PC-9 (cell line): Measurements from ENCODE around the gene CHSY1. TPM values are rescaled to one million over a fixed set of nuclear protein-coding genes. Genes with fewer than 3 reads are reported as not detected.

ENCODE experiments used
- BruUV-seq: library from RNA; stranded (reverse); fragments of 400-500 nt; replicated peaks from 2 replicates; lab custom pipeline; 2021; lab: Mats Ljungman, UMichigan
- CTCF ChIA-PET: fragments of 300-600 bp; sonication (Branson Sonifier 250); formaldehyde crosslinking; loops from one replicate; lab custom pipeline; 2022; ENCODE audit warnings: antibody characterized with exemption; lab: Charles Lee
- POLR2A ChIA-PET: fragments of 300-600 bp; sonication (Branson Sonifier 250); formaldehyde crosslinking; loops from one replicate; lab custom pipeline; 2022; ENCODE audit warnings: antibody characterized with exemption; ENCODE audit not compliant: unreplicated experiment; lab: Charles Lee
- DNase-seq, 2 experiments: peaks; one replicate each; pipeline versions ENCODE4 v3.0.0 to v3.0.0-alpha.2; 2015 to 2022; ENCODE audit warnings: mixed read lengths in 1 of 2
- H2AFZ ChIP-seq: fragments of 200-600 bp; sonication (generic); 2 replicates; pipeline ENCODE4 v1.8.1; 2017; ENCODE audit warnings: antibody characterized with exemption
- H3F3A ChIP-seq: fragments of 200-600 bp; sonication (generic); 2 replicates; pipeline ENCODE4 v1.8.1; 2017; ENCODE audit warnings: antibody characterized with exemption, mild to moderate bottlenecking, low read depth; ENCODE audit not compliant: insufficient read depth
- H3K27ac ChIP-seq: fragments of 200-600 bp; sonication (generic); 2 replicates; pipeline ENCODE4 v1.6.1; 2016; ENCODE audit warnings: mixed run types
- H3K27me3 ChIP-seq: fragments of 200-600 bp; sonication (generic); 2 replicates; pipeline ENCODE4 v1.6.1; 2016; ENCODE audit warnings: low read depth, mixed run types; ENCODE audit not compliant: insufficient read depth
- H3K36me3 ChIP-seq: fragments of 200-600 bp; sonication (generic); 2 replicates; pipeline ENCODE4 v1.6.1; 2016; ENCODE audit warnings: low read depth, mixed run types
- H3K4me1 ChIP-seq: fragments of 200-600 bp; sonication (generic); replicated peaks from 2 replicates; pipeline ENCODE4 v1.6.1; 2016; ENCODE audit warnings: mixed run types; ENCODE audit not compliant: insufficient read depth
- H3K4me2 ChIP-seq: fragments of 200-600 bp; sonication (generic); 2 replicates; pipeline ENCODE4 v1.6.1; 2017; ENCODE audit warnings: mixed run types
- H3K4me3 ChIP-seq: fragments of 200-600 bp; sonication (generic); 2 replicates; pipeline ENCODE4 v1.6.1; 2016; ENCODE audit warnings: mixed run types
- H3K79me2 ChIP-seq: fragments of 200-600 bp; sonication (generic); 2 replicates; pipeline ENCODE4 v1.6.1; 2017; ENCODE audit warnings: low read depth, mixed run types
- H3K9me2 ChIP-seq: fragments of 200-600 bp; sonication (generic); 2 replicates; pipeline ENCODE4 v1.8.1; 2017; ENCODE audit warnings: mild to moderate bottlenecking; ENCODE audit not compliant: insufficient read depth
- H3K9me3 ChIP-seq: fragments of 200-600 bp; sonication (generic); 2 replicates; pipeline ENCODE4 v1.8.1; 2016; ENCODE audit warnings: low read depth; ENCODE audit not compliant: insufficient read depth
- H4K20me1 ChIP-seq: fragments of 200-600 bp; sonication (generic); 2 replicates; pipeline ENCODE4 v1.8.1; 2017; ENCODE audit not compliant: insufficient read depth
- EZH2 ChIP-seq: fragments of 200-600 bp; sonication (generic); IDR thresholded peaks from 2 replicates; pipeline ENCODE4 v1.8.0; 2017; ENCODE audit warnings: antibody characterized with exemption, low read depth
- intact Hi-C: fragments of 100-400 bp; cut with micrococcal nuclease; formaldehyde crosslinking; loops from one replicate; pipeline ENCODE4 v1.10.0; 2022; ENCODE audit not compliant: unreplicated experiment
- total RNA-seq: library from RNA; stranded (reverse); gene quantifications from 2 replicates; pipeline ENCODE4 v1.2.3, GENCODE V29; 2021
- TF ChIP-seq, protein P1 (sequence below): fragments of 200-600 bp; sonication (generic); conservative IDR thresholded peaks from 2 replicates; pipeline ENCODE4 v1.6.1; 2017; ENCODE audit warnings: mixed run types, antibody characterized with exemption, mild to moderate bottlenecking, moderate library complexity

Gene CHSY1
- total RNA-seq, 1 experiment from 2014 or later = 10.7 TPM

DNA sequence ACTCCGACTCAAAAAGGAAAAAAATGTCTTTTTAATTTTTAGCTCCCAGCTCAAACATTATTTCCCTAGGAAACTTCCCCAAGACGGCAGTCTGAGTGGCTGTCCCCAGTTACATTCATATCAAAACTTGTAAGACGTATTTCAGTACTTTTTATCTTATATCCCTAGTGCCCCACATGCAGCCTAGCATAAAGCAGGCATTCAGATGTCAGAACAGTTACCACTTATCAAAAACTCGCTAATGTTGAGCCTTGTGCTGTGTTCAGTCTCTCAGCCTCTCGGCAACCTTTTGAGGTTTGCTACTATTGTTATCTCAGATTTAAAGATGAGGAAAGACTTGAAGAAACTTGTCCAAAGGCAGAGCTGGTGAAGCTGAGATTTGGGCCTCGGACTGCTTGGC lies 32.1 kb upstream of the CHSY1 start:
- Histone ChIP-seq H3F3A (peaks cover 8% of the 10 kb centered on the region), H3K9me2 (no peaks in the 10 kb centered on the region), H4K20me1 (peaks cover 24% of the 10 kb centered on the region), H3K4me1 (no peaks in the 10 kb centered on the region), H3K27ac (no peak overlapping the region), H3K36me3 (peaks cover 40% of the 10 kb centered on the region), H2AFZ (no peak overlapping the region), H3K4me2 (no peak overlapping the region), H3K79me2 (peaks cover 23% of the 10 kb centered on the region), H3K27me3 (no peaks in the 10 kb centered on the region), H3K4me3 (no peak overlapping the region), H3K9me3 (no peaks in the 10 kb centered on the region)
- DNase-seq = no peak
- BruUV-seq = no TSS peak
- CTCF ChIA-PET = no interaction called here
- no peak for TF ChIP-seq EZH2
- TF ChIP-seq, protein P1, sequence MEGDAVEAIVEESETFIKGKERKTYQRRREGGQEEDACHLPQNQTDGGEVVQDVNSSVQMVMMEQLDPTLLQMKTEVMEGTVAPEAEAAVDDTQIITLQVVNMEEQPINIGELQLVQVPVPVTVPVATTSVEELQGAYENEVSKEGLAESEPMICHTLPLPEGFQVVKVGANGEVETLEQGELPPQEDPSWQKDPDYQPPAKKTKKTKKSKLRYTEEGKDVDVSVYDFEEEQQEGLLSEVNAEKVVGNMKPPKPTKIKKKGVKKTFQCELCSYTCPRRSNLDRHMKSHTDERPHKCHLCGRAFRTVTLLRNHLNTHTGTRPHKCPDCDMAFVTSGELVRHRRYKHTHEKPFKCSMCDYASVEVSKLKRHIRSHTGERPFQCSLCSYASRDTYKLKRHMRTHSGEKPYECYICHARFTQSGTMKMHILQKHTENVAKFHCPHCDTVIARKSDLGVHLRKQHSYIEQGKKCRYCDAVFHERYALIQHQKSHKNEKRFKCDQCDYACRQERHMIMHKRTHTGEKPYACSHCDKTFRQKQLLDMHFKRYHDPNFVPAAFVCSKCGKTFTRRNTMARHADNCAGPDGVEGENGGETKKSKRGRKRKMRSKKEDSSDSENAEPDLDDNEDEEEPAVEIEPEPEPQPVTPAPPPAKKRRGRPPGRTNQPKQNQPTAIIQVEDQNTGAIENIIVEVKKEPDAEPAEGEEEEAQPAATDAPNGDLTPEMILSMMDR = no peak
- intact Hi-C loops = no loop called here
- POLR2A ChIA-PET = no interaction called here

DNA sequence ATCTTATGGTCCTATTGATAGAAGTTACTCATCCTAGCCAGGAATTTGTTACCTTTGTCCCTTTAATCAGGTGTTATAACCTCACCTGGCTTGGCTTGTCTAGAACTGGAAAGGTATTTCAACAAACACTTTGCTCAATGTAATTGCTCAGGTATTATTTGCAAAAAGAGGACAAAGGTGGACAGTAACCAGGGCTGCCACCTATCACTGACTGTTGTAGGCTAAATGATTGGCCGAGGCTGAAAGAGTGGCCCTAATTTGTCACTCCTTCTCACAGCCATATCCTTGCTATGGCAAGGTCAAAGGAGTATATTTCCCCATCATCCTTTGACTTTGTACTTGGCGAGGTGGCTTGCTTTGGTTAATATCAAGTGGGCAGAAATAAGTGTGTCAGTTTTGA lies 28.2 kb upstream of the CHSY1 start:
- no peak overlapping the region for H2AFZ ChIP-seq
- peaks cover 21% of the 10 kb centered on the region for H3K79me2 ChIP-seq
- peaks cover 18% of the 10 kb centered on the region for H3K4me1 ChIP-seq
- ChIA-PET POLR2A (interaction anchor here (0.6 kb wide), 1 partner anchor 46 kb away, joined by 4 read pairs; no protein-coding TSS in a partner anchor), CTCF (interaction anchor here (0.7 kb wide), 1 partner anchor 14 kb away, joined by 5 read pairs; no protein-coding TSS in a partner anchor)
- H3K27me3 ChIP-seq = no peaks in the 10 kb centered on the region
- H3K9me2 ChIP-seq = no peaks in the 10 kb centered on the region
- TF ChIP-seq, protein P1 = no peak
- no peak for TF ChIP-seq EZH2
- peaks cover 10% of the 10 kb centered on the region; the same call in 1 of the 2 replicates for H4K20me1 ChIP-seq
- no peaks in the 10 kb centered on the region for H3K9me3 ChIP-seq
- no peak overlapping the region for H3K4me2 ChIP-seq
- H3K36me3 ChIP-seq = peaks cover 18% of the 10 kb centered on the region; the same call in 1 of the 2 replicates
- no peak overlapping the region for H3K27ac ChIP-seq
- H3F3A ChIP-seq = peaks cover 30% of the 10 kb centered on the region
- DNase-seq = no peak
- H3K4me3 ChIP-seq = no peak overlapping the region
- BruUV-seq = no TSS peak
- intact Hi-C loops = no loop called here

DNA sequence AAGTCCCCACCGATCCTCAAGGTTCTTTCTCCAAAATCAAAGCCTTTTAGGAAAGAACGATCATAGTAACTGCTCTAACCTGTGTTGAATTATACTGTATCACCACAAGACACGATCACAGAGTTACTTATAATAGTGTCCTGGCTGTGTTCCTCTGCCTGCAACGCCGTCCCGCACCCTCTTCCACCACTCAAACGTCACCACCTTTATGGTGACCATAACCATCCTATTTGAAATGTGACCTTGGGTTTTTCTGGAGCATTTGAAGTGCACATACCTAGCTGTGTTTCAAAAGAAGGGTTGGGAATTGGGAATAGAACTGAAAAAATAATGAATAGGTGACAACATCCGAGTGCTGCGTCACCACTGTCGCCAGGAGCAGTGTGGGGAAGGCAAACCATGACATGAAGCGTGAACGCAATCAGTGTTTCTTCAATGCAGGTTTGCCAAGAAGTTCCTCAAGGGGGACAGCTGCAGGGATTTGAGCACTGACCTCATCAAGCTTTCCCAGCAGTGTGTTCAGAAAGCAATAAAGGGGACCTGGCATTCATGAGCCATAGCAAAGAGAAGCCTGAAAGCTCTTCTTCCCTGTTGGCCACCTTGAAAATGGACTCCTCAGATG lies 26.2 kb upstream of the CHSY1 start:
- DNase-seq = no peak
- Histone ChIP-seq H3K9me3 (no peaks in the 10 kb centered on the region), H4K20me1 (peaks cover 10% of the 10 kb centered on the region), H3F3A (peaks cover 23% of the 10 kb centered on the region), H3K4me1 (peaks cover 18% of the 10 kb centered on the region), H3K4me3 (peak overlapping the region; percentile 81; the same call in 1 of the 2 replicates), H3K4me2 (peak overlapping the region; percentile 87), H3K9me2 (no peaks in the 10 kb centered on the region), H2AFZ (peak overlapping the region; percentile 82), H3K79me2 (peaks cover 24% of the 10 kb centered on the region), H3K27me3 (no peaks in the 10 kb centered on the region), H3K27ac (no peak overlapping the region), H3K36me3 (peaks cover 26% of the 10 kb centered on the region; the same call in 1 of the 2 replicates)
- ChIA-PET POLR2A (no interaction called here), CTCF (no interaction called here)
- no peak for TF ChIP-seq EZH2
- TF ChIP-seq, protein P1 = no peak
- BruUV-seq = no TSS peak
- intact Hi-C loops = loop anchor here (1.0 kb wide), 1 partner anchor 27 kb away; no protein-coding TSS in a partner anchor
